Effector CD4-positive, alpha-beta T cell (primary cell): ENCODE data around the gene MC2R.
"Not testable (repeated sequence)": the region's sequence is repeated elsewhere in the genome, so short reads cannot be mapped to it uniquely, and the experiment has no call there.

Experiments used
- DNase-seq: peaks from one replicate; pipeline ENCODE4 v3.0.0-alpha.2; 2020

Gene MC2R

GRCh38 chr18:13892098-13892497, 23.2 kb downstream of the MC2R start:
- DNase-seq, result no peak

- DNase-seq, result no peak
Measured at GRCh38 chr18:13890761-13891361, 24.5 kb downstream of the MC2R start.

GRCh38 chr18:13889671-13890070, 25.7 kb downstream of the MC2R start:
- no peak for DNase-seq

GRCh38 chr18:13888191-13888716, 27.1 kb downstream of the MC2R start:
- no peak for DNase-seq

- no peak for DNase-seq
Measured at GRCh38 chr18:13885009-13885408, 30.3 kb downstream of the MC2R start.

GRCh38 chr18:13879937-13880336, 35.4 kb downstream of the MC2R start:
- no peak for DNase-seq

- no peak for DNase-seq
Measured at GRCh38 chr18:13879492-13879891, 35.8 kb downstream of the MC2R start.

GRCh38 chr18:13878857-13879256, 36.5 kb downstream of the MC2R start:
- DNase-seq, result no peak

- DNase-seq, result no peak
Measured at GRCh38 chr18:13877157-13877556, 38.2 kb downstream of the MC2R start.

- DNase-seq, result no peak
Measured at GRCh38 chr18:13874558-13874957, 40.8 kb downstream of the MC2R start.

- DNase-seq, result no peak
Measured at GRCh38 chr18:13872932-13873331, 42.4 kb downstream of the MC2R start.

- DNase-seq, result no peak
Measured at GRCh38 chr18:13872373-13872772, 43.0 kb downstream of the MC2R start.

- no peak for DNase-seq
Measured at GRCh38 chr18:13871701-13872100, 43.6 kb downstream of the MC2R start.

GRCh38 chr18:13868501-13869271, 46.6 kb downstream of the MC2R start:
- DNase-seq, result no peak

GRCh38 chr18:13862898-13863297, 52.4 kb downstream of the MC2R start:
- not testable (repeated sequence) for DNase-seq

GRCh38 chr18:13849791-13850190, 65.5 kb downstream of the MC2R start:
- DNase-seq, result no peak

GRCh38 chr18:13836559-13836958, 78.8 kb downstream of the MC2R start:
- DNase-seq, result no peak

GRCh38 chr18:13835202-13835601, 80.1 kb downstream of the MC2R start:
- DNase-seq, result no peak

- no peak for DNase-seq
Measured at GRCh38 chr18:13834496-13835015, 80.8 kb downstream of the MC2R start.
